K562 (cell line): ENCODE data around the gene ATP6V0C.

Experiments used
- CBX8 ChIP-seq: fragments of 200-600 bp; sonication (generic); IDR thresholded peaks from 2 replicates; pipeline ENCODE4 v1.6.1; 2012; ENCODE audit warnings: borderline replicate concordance, mixed run types, low read depth, mild to moderate bottlenecking, moderate library complexity, mixed read lengths, low read length, control low read depth, inconsistent platforms; ENCODE audit not compliant: poor library complexity, severe bottlenecking; ENCODE audit errors: extremely low read depth
- CHD4 ChIP-seq: fragments of 200-600 bp; sonication (generic); IDR thresholded peaks from 3 replicates; pipeline ENCODE4 v1.6.1; 2012; ENCODE audit warnings: low read depth, mild to moderate bottlenecking, mixed read lengths, low read length, inconsistent platforms; ENCODE audit not compliant: insufficient read depth, insufficient replicate concordance, poor library complexity, severe bottlenecking
- CTCF ChIP-seq, 3 experiments: IDR thresholded peaks in 2 of 3; conservative IDR thresholded peaks in 1 of 3; 2 replicates each; pipeline ENCODE4 v1.5.1; 2011 to 2012; ENCODE audit warnings: low read length in 3 of 3, mild to moderate bottlenecking in 3 of 3, control low read depth in 2 of 3, improper control_type of control experiment in 1 of 3, inconsistent platforms in 1 of 3, low read depth in 1 of 3, mixed read lengths in 1 of 3, moderate library complexity in 1 of 3; ENCODE audit not compliant: insufficient read depth in 2 of 3
- ESRRB ChIP-seq: fragments of 250-450 bp; sonication (Bioruptor Pico); IDR thresholded peaks from 2 replicates; pipeline ENCODE4 v1.5.0; 2020; ENCODE audit warnings: mild to moderate bottlenecking, moderate library complexity, borderline replicate concordance
- FOSL1 ChIP-seq: fragments of 200-800 bp; sonication (Bioruptor generic); conservative IDR thresholded peaks from 2 replicates; pipeline ENCODE4 v1.6.1; 2016; ENCODE audit warnings: missing genetic modification characterization, missing compliant biosample characterization
- HDAC6 ChIP-seq: IDR thresholded peaks from 2 replicates; pipeline ENCODE4 v1.6.1; 2012; ENCODE audit warnings: low read depth, mild to moderate bottlenecking, control low read depth, inconsistent platforms, low read length, moderate library complexity
- KAT2B ChIP-seq: IDR thresholded peaks from one replicate; pipeline ENCODE4 v1.6.1; 2012; ENCODE audit warnings: low read depth, mild to moderate bottlenecking, control low read depth, inconsistent platforms, low read length, moderate library complexity
- SRSF9 ChIP-seq: fragments of 200-400 bp; formaldehyde crosslinking; IDR thresholded peaks from 2 replicates; pipeline ENCODE4 v1.6.1; 2017; ENCODE audit warnings: low read depth, low read length, borderline replicate concordance
- ZBTB33 ChIP-seq: sonication (generic); formaldehyde crosslinking; IDR thresholded peaks from 2 replicates; pipeline ENCODE4 v1.8.1; 2023; ENCODE audit warnings: mild to moderate bottlenecking, missing genetic modification reagents
- ZNF449 ChIP-seq: fragments of 250-450 bp; sonication (Bioruptor Pico); IDR thresholded peaks from 2 replicates; pipeline ENCODE4 v1.8.0; 2022; ENCODE audit warnings: moderate library complexity, mild to moderate bottlenecking, inconsistent platforms

- TF ChIP-seq HDAC6 (no peak), CHD4 (no peak), SRSF9 (no peak), CBX8 (no peak), ZBTB33 (CRISPR knock-in tag) (no peak), ESRRB (no peak), ZNF449 (CRISPR knock-in tag) (no peak), CTCF (IDR thresholded peaks at IDR 0.05 in 2 of 3, conservative IDR thresholded peaks at IDR 0.05 in 1 of 3; ENCODE audit: insufficient read depth in 2 of 3, low read depth in 1 of 3, low read length in 3 of 3) (no peak), FOSL1 (no peak), KAT2B (no peak)
Measured at GRCh38 chr16:2505695-2506094, 8.1 kb upstream of the ATP6V0C start.
